ENCODE measurements around the gene HSD11B1L. TPM values are rescaled to one million over a fixed set of nuclear protein-coding genes. Genes with fewer than 3 reads are reported as not detected.

HSD11B1L gene
- total and polyA plus RNA-seq, 12 donors: 3.4 to 40.5 (median 14.7) TPM

DNA sequence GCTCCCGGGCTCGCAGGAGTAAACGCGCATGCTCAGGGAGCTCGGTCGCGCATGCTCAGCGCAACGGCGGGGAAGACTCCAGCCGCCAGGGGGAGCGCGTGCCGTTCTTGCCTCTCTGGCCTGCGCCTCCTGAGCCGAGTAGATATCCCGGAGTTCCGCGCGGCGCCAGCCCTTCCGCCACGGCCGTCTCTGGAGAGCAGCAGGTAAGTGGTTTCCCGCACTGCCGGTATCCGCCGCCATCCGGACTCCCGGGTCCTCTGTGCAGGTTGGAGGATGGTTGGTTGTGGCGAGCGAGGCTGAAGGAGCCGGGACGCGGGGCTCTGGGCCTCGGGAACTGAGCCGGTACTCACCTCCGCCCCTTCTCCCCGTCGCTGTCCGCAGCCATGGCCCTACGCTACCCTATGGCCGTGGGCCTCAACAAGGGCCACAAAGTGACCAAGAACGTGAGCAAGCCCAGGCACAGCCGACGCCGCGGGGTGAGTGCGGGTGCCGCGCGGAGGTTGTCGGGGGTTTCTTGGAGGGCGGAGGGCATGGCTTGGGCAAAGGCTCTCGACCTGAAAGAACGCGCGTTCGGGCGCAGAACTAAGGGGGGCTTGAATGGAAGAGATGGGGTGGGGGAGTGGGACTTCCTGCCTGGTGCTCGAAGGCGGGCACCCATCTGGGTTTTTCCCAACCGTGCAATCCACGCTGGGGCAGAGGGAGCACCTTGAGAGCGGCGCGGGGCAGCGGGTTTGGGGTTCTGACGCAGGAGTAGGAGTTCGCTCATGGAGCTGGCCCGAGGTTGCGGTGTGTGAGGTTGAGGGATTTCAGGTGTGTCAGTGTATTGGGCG lies 9.5 kb downstream of the HSD11B1L start, which contains the start of gene RPL36:
Gene RPL36 (plus strand): TSS at position 171 of the 830 bp plus-strand sequence. CDS start 213 bp downstream, at position 384.
- peak; percentile 87 to 92 for TF ChIP-seq POLR2A (IDR thresholded peaks at IDR 0.05)
- TF ChIP-seq, protein P1, sequence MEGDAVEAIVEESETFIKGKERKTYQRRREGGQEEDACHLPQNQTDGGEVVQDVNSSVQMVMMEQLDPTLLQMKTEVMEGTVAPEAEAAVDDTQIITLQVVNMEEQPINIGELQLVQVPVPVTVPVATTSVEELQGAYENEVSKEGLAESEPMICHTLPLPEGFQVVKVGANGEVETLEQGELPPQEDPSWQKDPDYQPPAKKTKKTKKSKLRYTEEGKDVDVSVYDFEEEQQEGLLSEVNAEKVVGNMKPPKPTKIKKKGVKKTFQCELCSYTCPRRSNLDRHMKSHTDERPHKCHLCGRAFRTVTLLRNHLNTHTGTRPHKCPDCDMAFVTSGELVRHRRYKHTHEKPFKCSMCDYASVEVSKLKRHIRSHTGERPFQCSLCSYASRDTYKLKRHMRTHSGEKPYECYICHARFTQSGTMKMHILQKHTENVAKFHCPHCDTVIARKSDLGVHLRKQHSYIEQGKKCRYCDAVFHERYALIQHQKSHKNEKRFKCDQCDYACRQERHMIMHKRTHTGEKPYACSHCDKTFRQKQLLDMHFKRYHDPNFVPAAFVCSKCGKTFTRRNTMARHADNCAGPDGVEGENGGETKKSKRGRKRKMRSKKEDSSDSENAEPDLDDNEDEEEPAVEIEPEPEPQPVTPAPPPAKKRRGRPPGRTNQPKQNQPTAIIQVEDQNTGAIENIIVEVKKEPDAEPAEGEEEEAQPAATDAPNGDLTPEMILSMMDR (IDR thresholded peaks at IDR 0.05): peak; percentile 91 to 99 (median 98)
- peak within 1 kb of the TSS; percentile 90 to 95 (median 93) for H3K27ac ChIP-seq
- no peaks in the 10 kb centered on the region for H3K9me3 ChIP-seq (replicated peaks in 1 of 3)
- H3K27me3 ChIP-seq: no peaks in the 10 kb centered on the region
- WGBS, 4 donors: 0 to 1% (median 1%) methylated on average over 33 to 73 of the region's 73 CpGs
- intact Hi-C loops (cut with DNase I): no loop called here
- peaks cover 0 to 38% of the 10 kb centered on the region in 2 donors for H3K36me3 ChIP-seq (replicated peaks in 1 of 2)
- peaks cover 12 to 31% of the 10 kb centered on the region in 2 donors for H3K4me1 ChIP-seq (replicated peaks in 1 of 2)
- H3K4me3 ChIP-seq: peak within 1 kb of the TSS; percentile 67 to 97 (median 82)
- peak; percentile 96 to 99 (median 99) for DNase-seq

DNA sequence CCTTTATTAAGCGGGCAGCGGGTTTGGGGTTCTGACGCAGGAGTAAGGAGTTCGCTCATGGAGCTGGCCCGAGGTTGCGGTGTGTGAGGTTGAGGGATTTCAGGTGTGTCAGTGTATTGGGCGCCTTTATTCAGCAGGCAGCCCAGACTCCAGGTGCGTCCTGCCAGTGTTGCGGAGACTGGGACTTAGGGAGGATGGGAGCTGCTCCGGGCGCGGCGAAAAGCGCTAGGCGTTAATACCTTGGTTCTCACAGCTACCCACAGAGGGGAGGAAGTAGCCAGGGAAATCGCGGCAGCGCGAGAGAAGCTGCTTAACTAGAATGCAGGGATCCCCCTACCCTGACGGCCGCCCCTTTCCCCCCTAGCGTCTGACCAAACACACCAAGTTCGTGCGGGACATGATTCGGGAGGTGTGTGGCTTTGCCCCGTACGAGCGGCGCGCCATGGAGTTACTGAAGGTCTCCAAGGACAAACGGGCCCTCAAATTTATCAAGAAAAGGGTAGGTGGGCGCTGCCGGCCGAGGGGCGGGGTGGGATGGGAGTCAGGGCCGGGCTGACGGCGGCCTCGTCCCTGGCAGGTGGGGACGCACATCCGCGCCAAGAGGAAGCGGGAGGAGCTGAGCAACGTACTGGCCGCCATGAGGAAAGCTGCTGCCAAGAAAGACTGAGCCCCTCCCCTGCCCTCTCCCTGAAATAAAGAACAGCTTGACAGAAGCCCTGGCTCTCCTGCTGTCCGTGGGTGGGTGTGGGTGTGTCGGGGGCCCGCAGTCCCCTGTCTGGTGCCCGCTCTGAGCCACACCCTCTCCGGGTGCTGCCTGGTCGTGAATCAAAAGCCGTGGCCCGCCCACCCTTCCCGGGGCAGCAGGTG lies 10.4 kb downstream of the HSD11B1L start:
- peak; percentile 68 to 89 (median 79) for DNase-seq
- peak in 1 of 2 donors; percentile 32 for TF ChIP-seq POLR2A (IDR thresholded peaks at IDR 0.05)
- TF ChIP-seq, protein P1 (IDR thresholded peaks at IDR 0.05): no peak
- intact Hi-C loops (cut with DNase I): no loop called here
- WGBS, 4 donors: 2 to 4% (median 3%) methylated on average over 17 to 54 of the region's 54 CpGs
- Histone ChIP-seq H3K9me3 (replicated peaks in 1 of 3) (no peaks in the 10 kb centered on the region), H3K4me1 (replicated peaks in 1 of 2) (peaks cover 12 to 30% of the 10 kb centered on the region in 2 donors), H3K36me3 (replicated peaks in 1 of 2) (peaks cover 0 to 47% of the 10 kb centered on the region in 2 donors), H3K27me3 (no peaks in the 10 kb centered on the region), H3K4me3 (peak overlapping the region; percentile 67 to 97 (median 82)), H3K27ac (peak overlapping the region; percentile 90 to 95 (median 93))

DNA sequence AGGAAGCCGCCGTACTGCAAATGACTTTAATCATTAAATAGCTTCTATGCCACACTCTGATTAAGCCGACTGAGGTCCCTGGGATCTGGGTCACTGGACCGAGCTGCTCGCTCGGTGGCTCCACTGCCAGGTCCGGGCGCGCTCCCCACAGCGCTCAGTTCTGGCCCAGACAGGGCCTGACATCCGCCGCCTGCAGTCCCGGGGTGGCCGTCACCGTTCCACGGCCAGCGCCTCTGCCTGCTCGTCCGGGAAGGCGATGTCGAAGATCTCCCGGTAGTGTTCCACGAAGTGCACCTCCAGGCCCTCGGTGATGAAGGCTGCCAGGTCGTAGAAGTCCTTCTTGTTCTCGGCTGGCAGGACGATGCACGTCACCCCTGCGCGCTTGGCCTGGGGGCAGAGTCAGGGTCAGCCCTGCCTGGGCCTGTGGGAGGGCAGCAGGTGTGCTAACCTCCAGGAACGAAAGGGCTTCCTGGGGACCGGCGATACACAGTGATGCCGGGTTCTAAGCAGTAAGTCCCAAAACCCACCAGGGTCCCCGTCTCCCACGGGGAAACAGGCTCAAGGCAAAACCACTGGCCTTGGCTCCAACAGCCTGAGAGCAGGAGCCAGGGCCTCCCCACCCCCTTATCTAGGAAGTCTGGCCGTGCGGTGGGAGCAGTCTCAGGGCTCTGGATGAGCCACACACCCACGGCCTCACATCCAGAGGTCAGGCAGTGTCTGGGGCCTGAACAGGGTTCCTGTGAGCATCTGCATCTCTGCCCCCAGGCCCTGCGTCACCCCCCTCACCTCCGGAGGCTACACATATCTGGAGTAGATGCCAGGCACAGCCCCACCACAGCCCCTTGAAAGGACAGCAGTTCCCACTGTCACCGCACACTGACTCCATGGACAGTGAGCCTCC lies 11.2 kb downstream of the HSD11B1L start:
- peak in 6 of 7 donors; percentile 55 to 67 (median 62) for DNase-seq
- H3K27me3 ChIP-seq: no peaks in the 10 kb centered on the region
- peaks cover 12 to 26% of the 10 kb centered on the region in 2 donors for H3K4me1 ChIP-seq (replicated peaks in 1 of 2)
- intact Hi-C loops (cut with DNase I): no loop called here
- peak overlapping the region in 1 of 4 donors; percentile 67 for H3K4me3 ChIP-seq
- H3K9me3 ChIP-seq (replicated peaks in 1 of 3): no peaks in the 10 kb centered on the region
- peak overlapping the region; percentile 6 to 95 (median 93) for H3K27ac ChIP-seq
- TF ChIP-seq POLR2A (IDR thresholded peaks at IDR 0.05): no peak
- TF ChIP-seq, protein P1 (IDR thresholded peaks at IDR 0.05): no peak
- 34 to 65% (median 40%) methylated on average over 10 to 42 of the region's 42 CpGs for WGBS, 4 donors
- peaks cover 0 to 55% of the 10 kb centered on the region in 2 donors for H3K36me3 ChIP-seq (replicated peaks in 1 of 2)

All from adrenal gland (tissue), 12 donors.